SK-N-SH treated with all-trans-retinoic acid at 6 μM for 48 hours (cell line): ENCODE data around the gene ALPK3.

Source experiments
- ARNTL ChIP-seq: fragments of 450-650 bp; formaldehyde crosslinking; IDR thresholded peaks from 2 replicates; pipeline ENCODE4 v1.5.0; 2020; ENCODE audit warnings: low read depth, mild to moderate bottlenecking, moderate library complexity, borderline replicate concordance
- ESRRG ChIP-seq: fragments of 250-450 bp; sonication (Bioruptor Pico); IDR thresholded peaks from 2 replicates; pipeline ENCODE4 v1.6.1; 2021; ENCODE audit warnings: mild to moderate bottlenecking
- OSR1 ChIP-seq: fragments of 250-450 bp; sonication (Bioruptor Pico); IDR thresholded peaks from 2 replicates; pipeline ENCODE4 v1.8.0; 2022; ENCODE audit warnings: moderate library complexity, mild to moderate bottlenecking, inconsistent platforms
- PPARA ChIP-seq: fragments of 250-450 bp; sonication (Bioruptor Pico); IDR thresholded peaks from 2 replicates; pipeline ENCODE4 v1.5.0; 2020; ENCODE audit warnings: mild to moderate bottlenecking, borderline replicate concordance
- SNAI2 ChIP-seq: fragments of 250-450 bp; sonication (Bioruptor Pico); IDR thresholded peaks from 2 replicates; pipeline ENCODE4 v1.5.0; 2020; ENCODE audit warnings: mild to moderate bottlenecking, moderate library complexity
- TCF4 ChIP-seq: fragments of 250-450 bp; sonication (Bioruptor Pico); IDR thresholded peaks from 2 replicates; pipeline ENCODE4 v1.8.0; 2021; ENCODE audit warnings: mild to moderate bottlenecking, moderate library complexity, borderline replicate concordance
- TOX ChIP-seq: fragments of 250-450 bp; sonication (Bioruptor Pico); IDR thresholded peaks from 2 replicates; pipeline ENCODE4 v1.8.0; 2021; ENCODE audit warnings: mild to moderate bottlenecking, moderate library complexity, borderline replicate concordance
- ZFP30 ChIP-seq: fragments of 450-650 bp; formaldehyde crosslinking; IDR thresholded peaks from 2 replicates; pipeline ENCODE4 v1.5.0; 2022; ENCODE audit warnings: mild to moderate bottlenecking, moderate library complexity
- ZNF70 ChIP-seq: fragments of 450-650 bp; formaldehyde crosslinking; IDR thresholded peaks from 2 replicates; pipeline ENCODE4 v1.5.0; 2020; ENCODE audit warnings: mild to moderate bottlenecking, moderate library complexity
- ZNF8 ChIP-seq: fragments of 450-650 bp; formaldehyde crosslinking; IDR thresholded peaks from 2 replicates; pipeline ENCODE4 v1.5.0; 2020; ENCODE audit warnings: mild to moderate bottlenecking, moderate library complexity
- TF ChIP-seq, protein P1 (sequence below): fragments of 250-450 bp; sonication (Bioruptor Pico); IDR thresholded peaks from 2 replicates; pipeline ENCODE4 v1.8.0; 2021; ENCODE audit warnings: low read depth, mild to moderate bottlenecking, moderate library complexity, borderline replicate concordance
- TF ChIP-seq, protein P2 (sequence below): fragments of 250-450 bp; sonication (Bioruptor Pico); IDR thresholded peaks from 2 replicates; pipeline ENCODE4 v1.8.0; 2020; ENCODE audit warnings: mild to moderate bottlenecking, moderate library complexity, borderline replicate concordance
- TF ChIP-seq, protein P3 (sequence below): fragments of 250-450 bp; sonication (Bioruptor Pico); IDR thresholded peaks from 2 replicates; pipeline ENCODE4 v1.5.1; 2020; ENCODE audit warnings: low read depth, mild to moderate bottlenecking, moderate library complexity
- TF ChIP-seq, protein P4 (sequence below): fragments of 250-450 bp; sonication (Bioruptor Pico); IDR thresholded peaks from 2 replicates; pipeline ENCODE4 v1.5.1; 2021; ENCODE audit warnings: mild to moderate bottlenecking, moderate library complexity

DNA sequence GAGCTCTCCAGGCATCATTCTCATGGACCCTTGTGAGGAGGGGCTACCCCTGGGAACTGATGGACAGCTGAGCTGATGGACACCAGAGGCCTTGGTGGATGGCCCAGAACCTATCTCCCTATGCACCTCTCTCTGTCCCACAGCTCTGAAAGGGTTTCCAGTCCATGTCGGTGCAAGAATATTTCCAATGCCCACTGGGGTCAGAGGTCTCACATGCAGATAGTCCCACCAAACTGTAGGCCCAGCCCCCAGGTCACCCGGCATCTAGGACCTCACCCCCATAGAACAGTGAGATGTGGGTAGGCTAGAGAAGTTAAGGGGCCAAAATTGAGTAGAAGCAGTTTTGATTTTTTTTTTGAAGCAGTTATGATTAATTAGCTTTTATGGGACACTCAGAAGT, 2.6 kb downstream of the ALPK3 start:
- TF ChIP-seq SNAI2 (no peak), ARNTL (no peak), OSR1 (CRISPR knock-in tag) (no peak), ZFP30 (no peak), TOX (CRISPR knock-in tag) (no peak), ZNF70 (CRISPR knock-in tag) (no peak), TCF4 (CRISPR knock-in tag) (no peak), ESRRG (CRISPR knock-in tag) (no peak), PPARA (no peak), ZNF8 (CRISPR knock-in tag) (no peak)
- TF ChIP-seq, protein P1, sequence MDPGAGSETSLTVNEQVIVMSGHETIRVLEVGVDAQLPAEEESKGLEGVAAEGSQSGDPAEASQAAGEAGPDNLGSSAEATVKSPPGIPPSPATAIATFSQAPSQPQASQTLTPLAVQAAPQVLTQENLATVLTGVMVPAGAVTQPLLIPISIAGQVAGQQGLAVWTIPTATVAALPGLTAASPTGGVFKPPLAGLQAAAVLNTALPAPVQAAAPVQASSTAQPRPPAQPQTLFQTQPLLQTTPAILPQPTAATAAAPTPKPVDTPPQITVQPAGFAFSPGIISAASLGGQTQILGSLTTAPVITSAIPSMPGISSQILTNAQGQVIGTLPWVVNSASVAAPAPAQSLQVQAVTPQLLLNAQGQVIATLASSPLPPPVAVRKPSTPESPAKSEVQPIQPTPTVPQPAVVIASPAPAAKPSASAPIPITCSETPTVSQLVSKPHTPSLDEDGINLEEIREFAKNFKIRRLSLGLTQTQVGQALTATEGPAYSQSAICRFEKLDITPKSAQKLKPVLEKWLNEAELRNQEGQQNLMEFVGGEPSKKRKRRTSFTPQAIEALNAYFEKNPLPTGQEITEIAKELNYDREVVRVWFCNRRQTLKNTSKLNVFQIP (CRISPR knock-in tag) = no peak
- TF ChIP-seq, protein P2, sequence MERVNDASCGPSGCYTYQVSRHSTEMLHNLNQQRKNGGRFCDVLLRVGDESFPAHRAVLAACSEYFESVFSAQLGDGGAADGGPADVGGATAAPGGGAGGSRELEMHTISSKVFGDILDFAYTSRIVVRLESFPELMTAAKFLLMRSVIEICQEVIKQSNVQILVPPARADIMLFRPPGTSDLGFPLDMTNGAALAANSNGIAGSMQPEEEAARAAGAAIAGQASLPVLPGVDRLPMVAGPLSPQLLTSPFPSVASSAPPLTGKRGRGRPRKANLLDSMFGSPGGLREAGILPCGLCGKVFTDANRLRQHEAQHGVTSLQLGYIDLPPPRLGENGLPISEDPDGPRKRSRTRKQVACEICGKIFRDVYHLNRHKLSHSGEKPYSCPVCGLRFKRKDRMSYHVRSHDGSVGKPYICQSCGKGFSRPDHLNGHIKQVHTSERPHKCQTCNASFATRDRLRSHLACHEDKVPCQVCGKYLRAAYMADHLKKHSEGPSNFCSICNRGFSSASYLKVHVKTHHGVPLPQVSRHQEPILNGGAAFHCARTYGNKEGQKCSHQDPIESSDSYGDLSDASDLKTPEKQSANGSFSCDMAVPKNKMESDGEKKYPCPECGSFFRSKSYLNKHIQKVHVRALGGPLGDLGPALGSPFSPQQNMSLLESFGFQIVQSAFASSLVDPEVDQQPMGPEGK (CRISPR knock-in tag) = no peak
- TF ChIP-seq, protein P3, sequence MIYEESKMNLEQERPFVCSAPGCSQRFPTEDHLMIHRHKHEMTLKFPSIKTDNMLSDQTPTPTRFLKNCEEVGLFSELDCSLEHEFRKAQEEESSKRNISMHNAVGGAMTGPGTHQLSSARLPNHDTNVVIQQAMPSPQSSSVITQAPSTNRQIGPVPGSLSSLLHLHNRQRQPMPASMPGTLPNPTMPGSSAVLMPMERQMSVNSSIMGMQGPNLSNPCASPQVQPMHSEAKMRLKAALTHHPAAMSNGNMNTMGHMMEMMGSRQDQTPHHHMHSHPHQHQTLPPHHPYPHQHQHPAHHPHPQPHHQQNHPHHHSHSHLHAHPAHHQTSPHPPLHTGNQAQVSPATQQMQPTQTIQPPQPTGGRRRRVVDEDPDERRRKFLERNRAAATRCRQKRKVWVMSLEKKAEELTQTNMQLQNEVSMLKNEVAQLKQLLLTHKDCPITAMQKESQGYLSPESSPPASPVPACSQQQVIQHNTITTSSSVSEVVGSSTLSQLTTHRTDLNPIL (CRISPR knock-in tag) = no peak
- TF ChIP-seq, protein P4, sequence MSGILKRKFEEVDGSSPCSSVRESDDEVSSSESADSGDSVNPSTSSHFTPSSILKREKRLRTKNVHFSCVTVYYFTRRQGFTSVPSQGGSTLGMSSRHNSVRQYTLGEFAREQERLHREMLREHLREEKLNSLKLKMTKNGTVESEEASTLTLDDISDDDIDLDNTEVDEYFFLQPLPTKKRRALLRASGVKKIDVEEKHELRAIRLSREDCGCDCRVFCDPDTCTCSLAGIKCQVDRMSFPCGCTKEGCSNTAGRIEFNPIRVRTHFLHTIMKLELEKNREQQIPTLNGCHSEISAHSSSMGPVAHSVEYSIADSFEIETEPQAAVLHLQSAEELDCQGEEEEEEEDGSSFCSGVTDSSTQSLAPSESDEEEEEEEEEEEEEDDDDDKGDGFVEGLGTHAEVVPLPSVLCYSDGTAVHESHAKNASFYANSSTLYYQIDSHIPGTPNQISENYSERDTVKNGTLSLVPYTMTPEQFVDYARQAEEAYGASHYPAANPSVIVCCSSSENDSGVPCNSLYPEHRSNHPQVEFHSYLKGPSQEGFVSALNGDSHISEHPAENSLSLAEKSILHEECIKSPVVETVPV (CRISPR knock-in tag) = no peak
